PC-3 (cell line): ENCODE results near the gene NEGR1.

Experiments
- EZH2 ChIP-seq: fragments of 300-600 bp; sonication (generic); IDR thresholded peaks from one replicate; pipeline ENCODE4 v1.6.1; 2017; ENCODE audit warnings: antibody characterized with exemption, mild to moderate bottlenecking, low read length; ENCODE audit not compliant: unreplicated experiment
- EZH2phosphoT487 ChIP-seq: fragments of 300-600 bp; sonication (generic); IDR thresholded peaks from 2 replicates; pipeline ENCODE4 v1.6.1; 2018; ENCODE audit warnings: mild to moderate bottlenecking, antibody characterized with exemption, low read length, borderline replicate concordance
- TF ChIP-seq, protein P1 (sequence below): fragments of 300-600 bp; sonication (generic); conservative IDR thresholded peaks from 2 replicates; pipeline ENCODE4 v1.5.1; 2017; ENCODE audit warnings: antibody characterized with exemption, low read depth, mild to moderate bottlenecking, low read length

DNA sequence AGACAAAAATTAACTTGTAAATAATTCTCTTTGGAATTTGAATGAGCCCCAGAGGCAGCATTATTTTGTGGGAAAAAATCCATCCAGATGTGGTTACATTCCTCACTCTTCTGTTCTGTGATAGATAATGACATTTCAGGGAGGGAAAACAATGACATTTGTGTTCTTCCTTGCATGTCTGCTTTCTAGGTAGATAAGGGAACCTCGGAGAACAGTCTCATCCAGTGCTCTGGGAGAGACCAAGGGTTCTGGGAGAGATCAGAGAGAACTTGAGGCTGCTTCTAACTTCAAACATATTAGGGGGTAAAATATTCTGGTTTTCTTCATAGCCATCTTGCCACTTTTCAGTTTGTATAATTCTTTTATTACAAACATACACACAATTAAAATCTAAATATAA, 269.2 kb downstream of the NEGR1 start:
- TF ChIP-seq, protein P1, sequence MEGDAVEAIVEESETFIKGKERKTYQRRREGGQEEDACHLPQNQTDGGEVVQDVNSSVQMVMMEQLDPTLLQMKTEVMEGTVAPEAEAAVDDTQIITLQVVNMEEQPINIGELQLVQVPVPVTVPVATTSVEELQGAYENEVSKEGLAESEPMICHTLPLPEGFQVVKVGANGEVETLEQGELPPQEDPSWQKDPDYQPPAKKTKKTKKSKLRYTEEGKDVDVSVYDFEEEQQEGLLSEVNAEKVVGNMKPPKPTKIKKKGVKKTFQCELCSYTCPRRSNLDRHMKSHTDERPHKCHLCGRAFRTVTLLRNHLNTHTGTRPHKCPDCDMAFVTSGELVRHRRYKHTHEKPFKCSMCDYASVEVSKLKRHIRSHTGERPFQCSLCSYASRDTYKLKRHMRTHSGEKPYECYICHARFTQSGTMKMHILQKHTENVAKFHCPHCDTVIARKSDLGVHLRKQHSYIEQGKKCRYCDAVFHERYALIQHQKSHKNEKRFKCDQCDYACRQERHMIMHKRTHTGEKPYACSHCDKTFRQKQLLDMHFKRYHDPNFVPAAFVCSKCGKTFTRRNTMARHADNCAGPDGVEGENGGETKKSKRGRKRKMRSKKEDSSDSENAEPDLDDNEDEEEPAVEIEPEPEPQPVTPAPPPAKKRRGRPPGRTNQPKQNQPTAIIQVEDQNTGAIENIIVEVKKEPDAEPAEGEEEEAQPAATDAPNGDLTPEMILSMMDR: no peak
- no peak for TF ChIP-seq EZH2phosphoT487
- no peak for TF ChIP-seq EZH2
